Bone marrow (tissue), 2 donors: ENCODE results near the gene ANXA3.
"Not testable (repeated sequence)": the region's sequence is repeated elsewhere in the genome, so short reads cannot be mapped to it uniquely, and the experiment has no call there.

Source experiments
- DNase-seq, 2 donors: peaks; one replicate each; lab custom pipeline; 2025; lab: John Stamatoyannopoulos, UW

The ANXA3 gene

DNA sequence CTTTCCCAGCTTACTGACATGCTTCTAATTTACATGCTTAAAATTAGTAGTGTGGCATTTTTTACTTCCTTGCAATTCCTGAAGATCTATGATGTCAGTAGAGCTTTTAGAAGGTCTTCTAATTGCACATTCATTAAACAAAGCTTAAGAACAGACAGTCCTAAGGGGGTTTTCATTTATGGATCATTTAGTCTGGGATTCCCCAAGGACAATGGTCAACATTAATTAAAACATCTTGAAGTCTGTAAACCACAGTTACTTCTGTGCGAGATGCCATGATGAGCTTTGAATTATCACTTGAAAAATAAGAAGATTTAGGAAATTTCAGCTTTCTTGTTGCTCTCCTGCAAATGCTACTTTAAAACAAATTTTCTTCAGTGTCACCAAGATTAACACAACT, 20.2 kb downstream of the ANXA3 start:
- DNase-seq: no peak

DNA sequence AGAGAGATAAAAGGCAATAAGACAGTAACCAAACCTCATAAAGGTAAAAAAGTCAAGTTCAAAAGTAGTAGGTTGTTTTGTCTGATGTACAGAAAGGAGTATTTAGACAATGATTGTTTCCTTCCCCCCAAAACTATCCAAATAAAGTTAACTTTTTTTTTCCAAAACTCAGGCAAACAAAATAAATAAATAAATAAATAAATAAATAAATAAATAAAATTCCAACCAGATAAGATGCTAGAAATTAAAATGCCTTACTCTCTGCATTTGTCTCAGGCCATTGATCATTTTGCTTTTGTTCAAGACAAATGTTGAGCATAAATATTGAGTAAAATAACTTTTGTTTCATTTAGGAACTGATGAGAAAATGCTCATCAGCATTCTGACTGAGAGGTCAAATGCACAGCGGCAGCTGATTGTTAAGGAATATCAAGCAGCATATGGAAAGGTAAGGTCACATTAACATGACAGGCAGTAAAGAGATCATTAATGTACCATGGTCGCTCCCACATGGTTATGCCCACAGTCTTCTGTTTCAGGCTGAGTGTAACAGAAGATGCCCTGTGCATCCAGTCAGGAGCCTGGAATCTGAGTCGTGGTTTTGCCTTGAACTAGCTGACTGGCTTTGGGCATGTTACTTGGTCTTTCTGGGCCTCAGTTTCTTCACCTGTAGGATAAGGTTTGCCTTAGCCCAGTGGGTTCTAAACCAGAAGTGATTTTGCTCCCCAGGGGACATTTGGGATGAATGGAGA, 27.3 kb downstream of the ANXA3 start:
- no peak for DNase-seq

- no peak for DNase-seq
Observed at GRCh38 chr4:78581618-78582017, 30.0 kb downstream of the ANXA3 start.

DNA sequence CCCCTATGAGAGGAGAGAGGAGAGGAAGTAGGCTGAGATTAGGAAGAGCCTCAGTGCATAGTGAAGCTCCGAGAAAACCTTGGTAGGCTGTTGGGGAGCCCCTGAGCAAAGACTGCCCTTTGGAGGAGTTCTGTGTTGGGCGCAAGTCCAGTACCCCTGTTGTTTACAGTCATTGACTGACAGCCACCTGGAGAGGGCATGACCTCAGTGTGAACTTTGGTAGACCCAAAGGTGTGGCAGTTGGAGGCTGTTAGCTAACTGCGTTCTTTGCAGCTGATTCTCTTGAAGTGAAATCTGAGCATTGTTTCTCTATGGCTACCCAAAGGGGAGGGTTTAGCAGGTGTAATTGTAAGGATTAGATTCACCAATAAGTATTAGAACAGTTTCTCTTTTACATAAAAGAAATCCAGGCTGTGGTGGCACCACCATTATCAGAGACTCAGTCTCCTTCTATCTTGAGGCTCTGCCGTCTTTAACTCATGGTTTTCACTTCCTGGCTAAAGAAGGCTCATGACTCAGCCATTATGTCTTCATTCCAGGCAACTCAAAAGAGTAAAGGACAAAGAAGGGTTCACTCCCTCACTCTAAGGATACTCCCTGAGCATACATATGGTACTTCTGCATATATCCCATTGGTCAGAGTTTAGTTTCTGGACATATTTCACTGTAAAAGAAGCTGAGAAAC, 33.4 kb downstream of the ANXA3 start:
- no peak for DNase-seq

GRCh38 chr4:78585633-78586032, 34.1 kb downstream of the ANXA3 start:
- no peak for DNase-seq

- DNase-seq: no peak
Observed at GRCh38 chr4:78588894-78589545, 37.5 kb downstream of the ANXA3 start.

DNA sequence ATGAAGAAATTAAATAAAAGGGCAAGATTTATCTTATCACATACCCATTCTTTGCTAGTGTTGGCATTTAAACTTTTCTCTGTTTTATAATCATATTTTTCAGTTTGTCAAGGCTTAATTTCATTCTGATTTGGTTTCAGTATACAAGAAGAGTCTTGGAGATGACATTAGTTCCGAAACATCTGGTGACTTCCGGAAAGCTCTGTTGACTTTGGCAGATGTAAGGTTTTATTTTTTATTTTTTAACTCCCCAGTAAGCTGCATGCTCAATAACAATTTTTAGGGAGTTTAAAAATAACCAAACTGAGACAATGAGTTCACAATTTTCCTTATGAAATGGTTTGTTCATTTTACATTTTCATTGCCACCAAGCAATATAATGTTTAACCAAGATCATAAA, 39.8 kb downstream of the ANXA3 start:
- no peak for DNase-seq

DNA sequence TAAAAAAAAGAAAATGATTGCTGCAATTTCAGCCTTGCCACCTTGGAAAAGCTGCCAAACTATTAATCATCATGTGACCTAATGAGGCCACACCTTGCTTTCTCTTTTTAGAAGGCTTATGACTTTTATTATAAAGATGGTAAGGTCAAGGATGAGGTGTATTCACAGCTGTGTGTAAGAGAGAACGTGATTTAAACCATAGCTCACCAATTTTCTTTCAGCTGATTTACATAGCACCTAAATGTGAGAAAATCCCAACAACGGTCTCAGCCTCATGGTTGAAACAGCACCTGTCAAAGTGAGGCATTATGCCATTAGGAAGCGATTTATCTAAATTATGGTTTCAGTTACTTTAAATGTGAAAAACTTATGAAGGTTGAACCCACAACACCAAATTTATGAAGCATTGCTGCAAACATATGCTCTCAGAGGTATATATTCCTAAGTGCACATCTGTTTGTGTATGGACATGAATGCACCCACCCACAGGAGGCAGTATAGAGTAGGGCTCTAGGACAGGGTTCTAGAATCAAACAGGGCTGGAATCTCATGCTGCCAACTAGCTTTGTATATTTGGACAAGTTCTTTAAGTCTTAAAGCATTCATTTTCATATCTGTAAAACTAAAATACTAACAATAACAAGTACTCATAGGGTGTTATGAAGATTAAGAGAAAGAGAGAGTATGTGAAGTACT, 40.7 kb downstream of the ANXA3 start:
- DNase-seq: peak in 1 of 2 donors; percentile 32

DNA sequence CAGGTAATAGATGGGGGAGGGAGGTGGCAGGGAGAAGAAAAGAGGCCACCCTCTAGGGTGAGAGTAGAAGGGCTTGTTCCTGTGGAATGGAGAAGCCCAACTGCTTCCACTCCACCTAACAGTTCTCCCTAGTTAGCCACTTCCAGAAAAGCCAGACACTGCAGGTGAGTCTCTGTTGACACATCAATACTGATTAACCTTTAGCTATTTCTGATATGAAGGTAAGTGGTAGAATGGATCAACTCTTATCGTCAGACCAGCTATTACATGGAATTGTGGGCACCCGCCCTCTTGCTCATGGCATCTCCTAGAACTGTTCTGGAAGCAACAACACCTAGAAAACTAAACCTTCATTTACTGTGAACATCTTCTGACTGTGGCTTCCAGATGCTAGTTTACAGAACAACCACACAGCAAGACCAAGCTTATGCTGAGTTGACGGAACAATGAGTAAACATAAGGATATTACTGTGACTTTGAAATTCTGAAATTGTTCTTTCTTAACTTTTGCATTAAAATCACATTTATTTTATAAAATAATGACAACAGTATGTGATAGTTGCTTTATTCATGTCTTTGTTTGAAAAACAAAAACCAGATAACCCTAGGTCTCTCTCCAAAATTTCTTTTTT, 44.7 kb downstream of the ANXA3 start:
- no peak for DNase-seq

GRCh38 chr4:78598431-78598830, 46.9 kb downstream of the ANXA3 start:
- not testable (repeated sequence) for DNase-seq

GRCh38 chr4:78599147-78599546, 47.6 kb downstream of the ANXA3 start:
- DNase-seq: no peak

DNA sequence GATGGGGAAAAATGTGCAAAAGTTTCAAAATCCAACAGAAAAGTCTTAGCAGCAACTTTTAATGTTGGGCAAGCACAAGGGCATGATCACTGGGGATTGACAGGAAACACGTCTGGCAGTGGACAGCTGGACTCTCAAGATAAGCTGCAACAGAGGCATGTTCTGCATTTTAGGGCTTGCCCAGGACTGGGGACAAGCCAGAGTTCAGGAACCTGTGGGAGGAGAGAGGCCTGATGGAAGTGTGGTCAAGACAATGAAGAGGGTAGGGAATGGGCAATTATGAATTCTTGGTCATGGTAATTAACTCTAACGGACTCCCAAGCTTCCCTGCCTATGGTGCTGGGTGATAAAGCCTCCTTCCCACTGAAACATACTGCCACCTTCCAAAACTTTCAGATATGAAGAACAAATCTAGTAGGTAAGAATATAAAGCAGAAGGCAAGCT, 48.4 kb downstream of the ANXA3 start:
- no peak for DNase-seq

DNA sequence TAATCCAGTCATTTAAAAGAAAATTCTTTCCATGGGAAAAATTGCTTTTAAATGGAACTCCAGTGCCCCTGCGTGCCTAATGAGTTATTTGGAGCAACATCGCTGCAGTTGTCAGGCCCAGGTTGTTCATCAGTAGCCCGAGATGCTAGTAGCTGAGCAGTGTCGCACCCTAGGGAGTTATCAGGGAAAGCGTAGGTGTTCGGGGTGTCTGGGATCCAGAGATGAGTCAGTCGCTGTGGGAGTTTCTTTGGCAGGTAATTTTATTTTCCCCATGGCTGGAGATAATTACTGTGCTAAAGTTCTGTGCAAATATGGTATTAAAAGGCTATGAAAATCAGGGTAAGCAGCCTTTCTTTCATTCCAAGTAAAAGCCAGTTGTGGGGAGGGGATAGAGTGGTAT, 49.4 kb downstream of the ANXA3 start:
- DNase-seq: no peak

- no peak for DNase-seq
Observed at GRCh38 chr4:78602334-78602733, 50.8 kb downstream of the ANXA3 start.

- DNase-seq: no peak
Observed at GRCh38 chr4:78603384-78603783, 51.8 kb downstream of the ANXA3 start.

DNA sequence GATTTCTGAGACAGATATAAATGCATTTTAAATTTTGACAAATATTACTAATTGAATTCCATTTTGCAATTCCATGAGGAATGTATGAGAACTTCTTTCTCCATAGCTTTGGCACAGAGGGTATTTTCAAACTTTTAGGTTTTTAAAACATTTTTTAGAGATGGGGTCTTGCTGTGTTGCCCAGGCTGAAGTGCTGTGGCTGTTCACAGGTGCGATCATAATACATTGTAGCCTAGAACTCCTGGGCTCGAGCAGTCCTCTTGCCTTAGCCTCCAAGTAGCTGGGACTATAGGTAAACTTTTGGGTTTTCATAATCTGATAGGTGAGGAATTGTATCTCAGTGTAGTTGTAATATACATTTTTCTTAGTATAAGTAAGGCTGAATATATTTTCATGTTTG, 53.4 kb downstream of the ANXA3 start:
- DNase-seq: no peak

DNA sequence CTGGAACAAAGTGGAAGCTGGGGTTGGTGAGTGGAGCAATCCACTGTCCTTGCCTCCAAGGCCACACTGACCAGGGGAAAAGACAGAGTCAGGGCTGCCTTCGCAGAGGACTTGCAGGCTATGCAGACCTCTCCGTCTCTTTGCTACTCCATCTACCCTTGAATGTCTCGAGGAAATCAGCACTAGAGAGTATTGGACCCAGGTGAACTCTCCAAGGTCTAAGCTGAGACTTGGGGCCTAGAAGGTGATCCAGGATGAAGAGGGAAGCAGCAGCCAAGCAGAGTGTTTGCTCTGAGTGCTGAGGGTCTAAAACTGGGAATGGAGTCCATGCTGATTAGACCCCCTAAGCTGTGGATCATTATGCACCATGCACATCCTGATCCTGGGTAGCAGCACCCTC, 54.5 kb downstream of the ANXA3 start:
- no peak for DNase-seq

DNA sequence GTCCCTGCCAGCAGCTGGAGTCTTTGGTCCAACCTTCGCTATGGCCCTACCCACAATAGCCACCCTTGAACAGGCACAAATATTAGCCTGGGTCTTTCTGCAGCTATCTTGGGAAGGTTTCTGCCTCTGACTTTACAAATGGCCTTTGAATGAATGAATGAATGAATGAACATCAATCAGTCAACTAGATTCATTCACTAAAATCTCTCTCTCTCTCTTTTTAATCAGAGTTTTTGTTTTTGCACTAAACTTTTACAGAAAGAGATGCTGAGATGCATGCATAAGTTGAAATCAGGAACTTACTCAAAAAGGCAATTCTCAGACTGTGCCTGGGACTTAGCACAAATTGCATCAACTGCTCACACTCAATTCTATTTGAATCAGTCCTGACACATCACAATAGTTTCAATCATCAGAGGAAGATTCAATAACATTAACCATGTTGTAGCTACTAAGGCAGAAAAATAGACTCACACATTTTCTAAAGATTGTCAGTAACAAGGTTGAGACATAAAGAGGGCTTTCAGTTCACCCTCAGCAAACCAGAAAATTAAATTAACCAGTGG, 55.0 kb downstream of the ANXA3 start:
- no peak for DNase-seq

GRCh38 chr4:78608684-78609083, 57.1 kb downstream of the ANXA3 start:
- DNase-seq: no peak

DNA sequence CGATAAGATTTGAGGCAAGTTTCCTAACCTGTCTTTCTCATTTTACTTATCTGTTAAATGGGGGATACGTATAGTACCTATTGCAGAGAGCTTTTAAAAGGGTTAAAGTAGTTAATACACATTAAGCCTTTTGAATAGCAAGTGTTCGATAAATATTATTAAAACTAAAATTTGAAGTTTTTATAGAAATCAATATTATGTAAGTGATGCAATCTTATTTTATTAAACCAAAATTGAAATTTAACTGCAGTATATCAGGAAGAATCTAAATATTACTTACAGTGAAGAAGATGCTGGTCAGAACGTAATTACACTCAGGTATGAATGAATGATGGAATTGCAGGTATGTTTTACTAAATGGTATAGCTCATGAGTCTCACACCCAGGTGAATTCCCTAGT, 58.0 kb downstream of the ANXA3 start:
- no peak for DNase-seq

DNA sequence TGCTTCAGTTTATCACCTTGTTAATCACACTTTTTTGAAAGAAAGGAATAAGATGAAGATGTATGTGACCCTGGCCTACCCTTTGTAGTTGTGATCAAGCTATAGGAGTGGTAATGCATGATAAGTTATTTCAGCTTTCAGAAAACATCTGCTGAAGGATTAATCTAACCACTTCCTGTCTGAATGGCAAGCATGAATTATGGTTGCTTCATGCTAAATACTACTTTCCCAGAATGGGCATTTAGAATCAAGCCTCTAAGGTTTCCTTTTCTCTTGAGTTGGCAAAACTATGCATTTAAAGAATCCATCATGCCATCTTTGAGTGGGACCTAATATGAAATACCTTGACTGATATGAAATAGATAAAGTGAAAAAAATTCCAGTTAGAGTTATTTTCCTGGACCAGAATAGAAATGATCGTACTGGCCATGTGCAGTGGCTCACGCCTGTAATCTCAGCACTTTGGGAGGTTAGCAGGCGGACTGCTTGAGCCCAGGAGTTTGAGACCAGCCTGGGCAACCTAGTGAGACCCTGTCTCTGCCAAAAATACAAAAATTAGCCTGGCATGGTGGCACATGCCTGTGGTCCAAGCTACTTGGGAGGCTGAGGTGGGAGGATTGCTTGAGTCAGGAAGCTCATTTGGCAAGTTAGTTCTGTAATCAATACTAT, 59.1 kb downstream of the ANXA3 start:
- DNase-seq: peak in 1 of 2 donors; percentile 74
